Measurements from ENCODE around the gene DDB1. TPM values are rescaled to one million over a fixed set of nuclear protein-coding genes. Genes with fewer than 3 reads are reported as not detected.
A peak's percentile ranks its signal among the peaks of the same experiment; 100 is the strongest.

DDB1 gene
- total and polyA plus RNA-seq, 2 experiments from 2014 or later: 177 to 215 TPM

- no peak overlapping the region for H3K4me3 ChIP-seq
- no peak overlapping the region for H2AFZ ChIP-seq
- peak overlapping the region; percentile 60 for H3K27ac ChIP-seq
- no peaks in the 10 kb centered on the region for H3K9me2 ChIP-seq (replicated peaks; ENCODE audit: insufficient read depth)
- H4K20me1 ChIP-seq (ENCODE audit: insufficient read depth, poor library complexity, severe bottlenecking): no peaks in the 10 kb centered on the region
- 95% methylated on average over 6 of the region's 6 CpGs for WGBS (ENCODE audit: low lambda C conversion rate, missing lambda C conversion rate)
- H3K9me3 ChIP-seq (ENCODE audit: low read depth): no peaks in the 10 kb centered on the region
- TF ChIP-seq EZH2phosphoT487 (IDR thresholded peaks at IDR 0.05; ENCODE audit: low read depth, severe bottlenecking, unreplicated experiment) (no peak), EZH2 (IDR thresholded peaks at IDR 0.05; ENCODE audit: borderline replicate concordance) (no peak), CTCF (IDR thresholded peaks at IDR 0.05; ENCODE audit: poor library complexity) (no peak)
- no peaks in the 10 kb centered on the region for H3K79me2 ChIP-seq
- H3K4me2 ChIP-seq: no peak overlapping the region
- no peak for DNase-seq (ENCODE audit: low spot score)
- H3K4me1 ChIP-seq (ENCODE audit: insufficient read depth): peaks cover 4% of the 10 kb centered on the region
- no peaks in the 10 kb centered on the region for H3K36me3 ChIP-seq (replicated peaks; ENCODE audit: insufficient read depth, low read depth)
- no peaks in the 10 kb centered on the region for H3K27me3 ChIP-seq
Observed at GRCh38 chr11:61377461-61378160, 44.7 kb upstream of the DDB1 start.

GRCh38 chr11:61375761-61376108 lies 42.8 kb upstream of the DDB1 start:
- no peak for TF ChIP-seq CTCF (IDR thresholded peaks at IDR 0.05; ENCODE audit: poor library complexity)
- no peak for TF ChIP-seq EZH2 (IDR thresholded peaks at IDR 0.05; ENCODE audit: borderline replicate concordance)
- no peak for TF ChIP-seq EZH2phosphoT487 (IDR thresholded peaks at IDR 0.05; ENCODE audit: low read depth, severe bottlenecking, unreplicated experiment)
- Histone ChIP-seq H3K9me3 (ENCODE audit: low read depth) (no peaks in the 10 kb centered on the region), H3K36me3 (replicated peaks; ENCODE audit: insufficient read depth, low read depth) (no peaks in the 10 kb centered on the region), H3K27me3 (no peaks in the 10 kb centered on the region), H3K9me2 (replicated peaks; ENCODE audit: insufficient read depth) (no peaks in the 10 kb centered on the region), H3K4me3 (no peak overlapping the region), H3K4me2 (no peak overlapping the region), H2AFZ (no peak overlapping the region), H3K79me2 (no peaks in the 10 kb centered on the region), H3K4me1 (ENCODE audit: insufficient read depth) (peaks cover 4% of the 10 kb centered on the region), H3K27ac (no peak overlapping the region), H4K20me1 (ENCODE audit: insufficient read depth, poor library complexity, severe bottlenecking) (no peaks in the 10 kb centered on the region)
- WGBS (ENCODE audit: low lambda C conversion rate, missing lambda C conversion rate): 92% methylated on average over 6 of the region's 6 CpGs
- DNase-seq (ENCODE audit: low spot score): no peak

- no peaks in the 10 kb centered on the region for H3K79me2 ChIP-seq
- H3K36me3 ChIP-seq (replicated peaks; ENCODE audit: insufficient read depth, low read depth): no peaks in the 10 kb centered on the region
- no peak overlapping the region for H3K4me3 ChIP-seq
- H3K27ac ChIP-seq: no peak overlapping the region
- WGBS (ENCODE audit: low lambda C conversion rate, missing lambda C conversion rate): 92% methylated on average over 8 of the region's 8 CpGs
- no peak overlapping the region for H3K4me2 ChIP-seq
- TF ChIP-seq EZH2phosphoT487 (IDR thresholded peaks at IDR 0.05; ENCODE audit: low read depth, severe bottlenecking, unreplicated experiment) (no peak), CTCF (IDR thresholded peaks at IDR 0.05; ENCODE audit: poor library complexity) (no peak), EZH2 (IDR thresholded peaks at IDR 0.05; ENCODE audit: borderline replicate concordance) (no peak)
- no peaks in the 10 kb centered on the region for H3K4me1 ChIP-seq (ENCODE audit: insufficient read depth)
- no peak for DNase-seq (ENCODE audit: low spot score)
- H3K27me3 ChIP-seq: no peaks in the 10 kb centered on the region
- no peaks in the 10 kb centered on the region for H3K9me2 ChIP-seq (replicated peaks; ENCODE audit: insufficient read depth)
- H3K9me3 ChIP-seq (ENCODE audit: low read depth): no peaks in the 10 kb centered on the region
- H2AFZ ChIP-seq: no peak overlapping the region
- H4K20me1 ChIP-seq (ENCODE audit: insufficient read depth, poor library complexity, severe bottlenecking): no peaks in the 10 kb centered on the region
Observed at GRCh38 chr11:61372659-61373420, 39.9 kb upstream of the DDB1 start.

Measured in hepatocyte (in vitro differentiated cells).